HL-60 (cell line): Measurements from ENCODE around the gene WNT5A.

Experiments
- DNase-seq, 2 experiments: peaks; one replicate each; pipeline ENCODE4 v3.0.0-alpha.2; 2010 to 2020; ENCODE audit warnings: low read depth in 1 of 2, low spot score in 1 of 2
- H3K27ac ChIP-seq: fragments of 250-450 bp; sonication (Bioruptor Pico); replicated peaks from 2 replicates; pipeline ENCODE4 v1.5.1; 2020; ENCODE audit warnings: mild to moderate bottlenecking, moderate library complexity
- H3K27me3 ChIP-seq: fragments of 250-450 bp; sonication (Bioruptor Pico); 2 replicates; pipeline ENCODE4 v1.5.1; 2021; ENCODE audit warnings: mild to moderate bottlenecking, moderate library complexity; ENCODE audit not compliant: insufficient read depth, poor library complexity, severe bottlenecking
- H3K4me3 ChIP-seq: replicated peaks from 2 replicates; pipeline ENCODE4 v1.5.1; 2011; ENCODE audit warnings: mild to moderate bottlenecking, control low read depth, low read length; ENCODE audit not compliant: insufficient read depth
- GABPA ChIP-seq: IDR thresholded peaks from 2 replicates; pipeline ENCODE4 v1.6.1; 2012; ENCODE audit warnings: low read depth
- POLR2AphosphoS5 ChIP-seq: IDR thresholded peaks from 2 replicates; pipeline ENCODE4 v1.6.1; 2012; ENCODE audit warnings: low read depth
- SPI1 ChIP-seq: IDR thresholded peaks from 2 replicates; pipeline ENCODE4 v1.6.1; 2012; ENCODE audit warnings: low read depth, mild to moderate bottlenecking, borderline replicate concordance
- TF ChIP-seq, protein P1 (sequence below): IDR thresholded peaks from one replicate; pipeline ENCODE4 v1.5.1; 2011; ENCODE audit warnings: low read length, control low read depth, inconsistent platforms; ENCODE audit not compliant: insufficient read depth
- TF ChIP-seq, protein P2 (sequence below): IDR thresholded peaks from 2 replicates; pipeline ENCODE4 v1.6.1; 2012; ENCODE audit warnings: low read depth; ENCODE audit not compliant: insufficient replicate concordance

Gene WNT5A

DNA sequence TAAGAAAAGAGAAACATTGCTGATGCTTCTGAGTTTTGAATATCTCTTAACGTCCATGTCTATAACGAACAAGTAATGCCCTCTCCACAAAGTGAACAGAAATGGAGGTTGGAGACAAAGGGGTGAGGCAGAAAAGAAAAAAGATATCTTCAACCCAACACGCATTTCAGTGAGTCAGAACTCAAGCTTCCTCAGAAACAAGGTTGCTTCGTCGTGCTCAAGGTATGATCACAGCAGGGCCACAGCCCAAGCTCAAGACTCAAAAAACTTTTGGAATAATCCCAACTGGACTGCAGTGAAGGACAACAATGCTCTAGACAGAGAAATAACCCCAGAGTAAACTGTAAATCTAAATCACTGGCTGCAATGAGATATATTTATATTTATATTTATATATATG lies 18.9 kb downstream of the WNT5A start:
- no peak overlapping the region for H3K27ac ChIP-seq
- no peak for DNase-seq
- no peak overlapping the region for H3K4me3 ChIP-seq
- TF ChIP-seq SPI1 (no peak), GABPA (no peak)
- no peaks in the 10 kb centered on the region for H3K27me3 ChIP-seq

- Histone ChIP-seq H3K4me3 (no peak overlapping the region), H3K27me3 (no peaks in the 10 kb centered on the region), H3K27ac (no peak overlapping the region)
- TF ChIP-seq, protein P1, sequence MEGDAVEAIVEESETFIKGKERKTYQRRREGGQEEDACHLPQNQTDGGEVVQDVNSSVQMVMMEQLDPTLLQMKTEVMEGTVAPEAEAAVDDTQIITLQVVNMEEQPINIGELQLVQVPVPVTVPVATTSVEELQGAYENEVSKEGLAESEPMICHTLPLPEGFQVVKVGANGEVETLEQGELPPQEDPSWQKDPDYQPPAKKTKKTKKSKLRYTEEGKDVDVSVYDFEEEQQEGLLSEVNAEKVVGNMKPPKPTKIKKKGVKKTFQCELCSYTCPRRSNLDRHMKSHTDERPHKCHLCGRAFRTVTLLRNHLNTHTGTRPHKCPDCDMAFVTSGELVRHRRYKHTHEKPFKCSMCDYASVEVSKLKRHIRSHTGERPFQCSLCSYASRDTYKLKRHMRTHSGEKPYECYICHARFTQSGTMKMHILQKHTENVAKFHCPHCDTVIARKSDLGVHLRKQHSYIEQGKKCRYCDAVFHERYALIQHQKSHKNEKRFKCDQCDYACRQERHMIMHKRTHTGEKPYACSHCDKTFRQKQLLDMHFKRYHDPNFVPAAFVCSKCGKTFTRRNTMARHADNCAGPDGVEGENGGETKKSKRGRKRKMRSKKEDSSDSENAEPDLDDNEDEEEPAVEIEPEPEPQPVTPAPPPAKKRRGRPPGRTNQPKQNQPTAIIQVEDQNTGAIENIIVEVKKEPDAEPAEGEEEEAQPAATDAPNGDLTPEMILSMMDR, result no peak
- TF ChIP-seq POLR2AphosphoS5 (no peak), SPI1 (no peak), GABPA (no peak)
- TF ChIP-seq, protein P2, sequence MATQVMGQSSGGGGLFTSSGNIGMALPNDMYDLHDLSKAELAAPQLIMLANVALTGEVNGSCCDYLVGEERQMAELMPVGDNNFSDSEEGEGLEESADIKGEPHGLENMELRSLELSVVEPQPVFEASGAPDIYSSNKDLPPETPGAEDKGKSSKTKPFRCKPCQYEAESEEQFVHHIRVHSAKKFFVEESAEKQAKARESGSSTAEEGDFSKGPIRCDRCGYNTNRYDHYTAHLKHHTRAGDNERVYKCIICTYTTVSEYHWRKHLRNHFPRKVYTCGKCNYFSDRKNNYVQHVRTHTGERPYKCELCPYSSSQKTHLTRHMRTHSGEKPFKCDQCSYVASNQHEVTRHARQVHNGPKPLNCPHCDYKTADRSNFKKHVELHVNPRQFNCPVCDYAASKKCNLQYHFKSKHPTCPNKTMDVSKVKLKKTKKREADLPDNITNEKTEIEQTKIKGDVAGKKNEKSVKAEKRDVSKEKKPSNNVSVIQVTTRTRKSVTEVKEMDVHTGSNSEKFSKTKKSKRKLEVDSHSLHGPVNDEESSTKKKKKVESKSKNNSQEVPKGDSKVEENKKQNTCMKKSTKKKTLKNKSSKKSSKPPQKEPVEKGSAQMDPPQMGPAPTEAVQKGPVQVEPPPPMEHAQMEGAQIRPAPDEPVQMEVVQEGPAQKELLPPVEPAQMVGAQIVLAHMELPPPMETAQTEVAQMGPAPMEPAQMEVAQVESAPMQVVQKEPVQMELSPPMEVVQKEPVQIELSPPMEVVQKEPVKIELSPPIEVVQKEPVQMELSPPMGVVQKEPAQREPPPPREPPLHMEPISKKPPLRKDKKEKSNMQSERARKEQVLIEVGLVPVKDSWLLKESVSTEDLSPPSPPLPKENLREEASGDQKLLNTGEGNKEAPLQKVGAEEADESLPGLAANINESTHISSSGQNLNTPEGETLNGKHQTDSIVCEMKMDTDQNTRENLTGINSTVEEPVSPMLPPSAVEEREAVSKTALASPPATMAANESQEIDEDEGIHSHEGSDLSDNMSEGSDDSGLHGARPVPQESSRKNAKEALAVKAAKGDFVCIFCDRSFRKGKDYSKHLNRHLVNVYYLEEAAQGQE, result no peak
- DNase-seq, result no peak
Measured at GRCh38 chr3:55467099-55467498, 20.0 kb downstream of the WNT5A start.

DNA sequence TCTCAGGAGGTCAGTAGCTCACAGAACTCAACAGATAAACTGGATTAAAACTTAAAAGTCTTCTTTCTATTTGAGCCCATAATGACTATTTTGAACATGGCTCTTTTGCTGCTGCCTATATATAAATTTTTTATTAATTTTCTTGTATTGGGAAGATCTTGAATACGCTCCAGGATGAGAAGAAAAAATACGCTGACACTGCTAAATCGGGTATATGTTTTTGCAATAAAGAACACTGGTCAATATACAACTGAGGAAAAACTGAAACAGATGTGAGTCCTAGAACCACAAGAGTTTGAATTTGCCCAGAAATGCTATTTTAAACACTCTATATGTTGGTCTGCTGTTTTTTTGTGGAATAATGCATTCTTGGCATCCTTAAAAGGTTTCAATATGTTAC lies 20.6 kb downstream of the WNT5A start:
- TF ChIP-seq, protein P2, result no peak
- TF ChIP-seq, protein P1, result no peak
- TF ChIP-seq GABPA (no peak), POLR2AphosphoS5 (no peak), SPI1 (no peak)
- H3K27ac ChIP-seq, result no peak overlapping the region

GRCh38 chr3:55461896-55462295 lies 25.2 kb downstream of the WNT5A start:
- DNase-seq, result no peak
- H3K4me3 ChIP-seq, result no peak overlapping the region
- TF ChIP-seq, protein P1, result no peak
- H3K27ac ChIP-seq, result no peak overlapping the region
- H3K27me3 ChIP-seq, result no peaks in the 10 kb centered on the region

More for the DNA sequence above, 20.6 kb downstream of the WNT5A start:
- Histone ChIP-seq H3K4me3 (no peak overlapping the region), H3K27me3 (no peaks in the 10 kb centered on the region)
- DNase-seq, result no peak
